ENCODE results near the gene GPR26. TPM values are rescaled to one million over a fixed set of nuclear protein-coding genes. Genes with fewer than 3 reads are reported as not detected.

GPR26 gene
- total RNA-seq, 1 experiment from 2014 or later, result 0.07 TPM

- peak; percentile 27 for DNase-seq
- H3K36me3 Mint-ChIP-seq (ENCODE audit: insufficient read depth in 1 of 3, low read depth in 3 of 3), result no peaks in the 10 kb centered on the region
Observed at GRCh38 chr10:123648595-123648994, 17.6 kb upstream of the GPR26 start.

More at GRCh38 chr10:123648595-123648994, 17.6 kb upstream of the GPR26 start:
- peaks cover 0 to 2% of the 10 kb centered on the region in 2 experiments; a peak in 3 of 5 replicates for H3K9me3 Mint-ChIP-seq
- H3K27ac ChIP-seq (ENCODE audit: insufficient read length, low read depth, low read length), result no peak overlapping the region
- no peak overlapping the region for H2AK5ac ChIP-seq (ENCODE audit: insufficient read length, low read length)
- no peak for TF ChIP-seq CTCF (conservative IDR thresholded peaks at IDR 0.05)
- H3K4ac ChIP-seq (ENCODE audit: low read depth, low read length), result no peak overlapping the region
- peaks cover 7% of the 10 kb centered on the region in 2 experiments; a peak in 3 of 4 replicates for H3K4me1 Mint-ChIP-seq
- H3K9ac ChIP-seq (ENCODE audit: extremely low read depth, insufficient read length, low read length), result no peak overlapping the region
- H3K18ac ChIP-seq (ENCODE audit: insufficient read length, low read depth, low read length), result no peak overlapping the region
- H3K14ac ChIP-seq (ENCODE audit: insufficient read depth, low read length), result no peak overlapping the region
- H3K4me1 ChIP-seq (ENCODE audit: insufficient read depth, low read length), result no peaks in the 10 kb centered on the region
- no peak overlapping the region for H2BK12ac ChIP-seq (ENCODE audit: insufficient read length, low read depth, low read length)
- no peaks in the 10 kb centered on the region for H3K9me3 ChIP-seq (ENCODE audit: control insufficient read depth, low read depth, low read length)
- H4K91ac ChIP-seq (ENCODE audit: insufficient read length, low read depth, low read length), result no peak overlapping the region
- H3T11ph ChIP-seq (ENCODE audit: low read length), result no peak overlapping the region
- H3K4me3 Mint-ChIP-seq, result no peak overlapping the region
- H2AFZ ChIP-seq (ENCODE audit: low read length), result no peak overlapping the region
- no peak overlapping the region for H3K56ac ChIP-seq (ENCODE audit: insufficient read length, low read depth, low read length)
- H4K20me1 ChIP-seq (ENCODE audit: control insufficient read depth, insufficient read depth, insufficient read length), result no peaks in the 10 kb centered on the region
- H2BK20ac ChIP-seq (ENCODE audit: low read depth, low read length, poor library complexity, severe bottlenecking), result no peak overlapping the region
- H3K4me2 ChIP-seq (ENCODE audit: insufficient read depth, insufficient read length, low read length), result no peak overlapping the region
- H3K23me2 ChIP-seq (ENCODE audit: insufficient read length, low read depth, low read length, poor library complexity, severe bottlenecking), result no peaks in the 10 kb centered on the region
- WGBS (ENCODE audit: extremely low coverage, insufficient read length, low lambda C conversion rate), result no CpG with 5 or more reads among the region's 2 CpGs
- H3K27me3 Mint-ChIP-seq (ENCODE audit: low read depth), result peaks cover 13% of the 10 kb centered on the region
- H4K5ac ChIP-seq (ENCODE audit: insufficient read length, low read depth, low read length), result no peak overlapping the region
- no peaks in the 10 kb centered on the region for H3K79me2 ChIP-seq (ENCODE audit: insufficient read depth, low read length)
- H2BK5ac ChIP-seq (ENCODE audit: insufficient read length, low read length), result no peak overlapping the region
- H3K23ac ChIP-seq (ENCODE audit: insufficient read length, low read depth, low read length), result no peak overlapping the region
- no peak overlapping the region for H2BK15ac ChIP-seq (ENCODE audit: low read depth, low read length)
- H3K27ac Mint-ChIP-seq, result no peak overlapping the region; a peak in 1 of 7 replicates
- H2BK120ac ChIP-seq (ENCODE audit: low read depth, low read length, poor library complexity, severe bottlenecking), result no peak overlapping the region
- no peaks in the 10 kb centered on the region for H3K79me1 ChIP-seq (ENCODE audit: insufficient read depth, low read depth, low read length, poor library complexity, severe bottlenecking)
- no peak overlapping the region for H4K8ac ChIP-seq (replicated peaks; ENCODE audit: insufficient read length, low read depth, low read length)
- no peaks in the 10 kb centered on the region for H3K27me3 ChIP-seq (ENCODE audit: insufficient read depth, low read length)

All from H9 (cell line).